Dermis microvascular lymphatic vessel endothelial cell (primary cell): ENCODE data around the gene ABRAXAS1. TPM values are rescaled to one million over a fixed set of nuclear protein-coding genes. Genes with fewer than 3 reads are reported as not detected.

ENCODE experiments used
- DNase-seq, 2 donors: peaks; one replicate each; pipeline versions ENCODE4 v3.0.0 to v3.0.0-alpha.2; 2010; ENCODE audit warnings: low read depth in 2 of 2
- total RNA-seq: library from RNA; depleted of rRNA; stranded (reverse); fragments of >200 nt; gene quantifications from 2 replicates; pipeline ENCODE4 v1.2.1, GENCODE V29; 2014

ABRAXAS1 gene
- total RNA-seq, 1 donor from 2014 or later, result 15.5 TPM

DNA sequence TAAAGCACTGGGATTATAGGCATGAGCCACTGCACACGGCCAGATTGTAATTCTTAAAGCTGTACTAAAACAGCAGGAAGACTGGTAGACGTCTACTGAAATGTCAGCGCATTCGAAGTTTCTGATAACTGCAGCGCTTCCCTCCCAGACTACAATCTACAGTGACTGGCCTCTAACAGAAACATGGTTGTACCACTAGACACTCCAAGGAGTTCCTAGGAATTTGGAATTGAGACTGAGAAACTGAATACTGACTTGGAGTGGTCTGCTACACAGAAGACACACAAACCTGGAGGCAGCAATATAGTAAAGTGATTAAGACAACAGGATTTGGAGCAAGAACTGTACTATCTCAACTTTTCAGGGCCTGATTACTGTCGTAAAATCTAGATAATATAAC, 30.2 kb downstream of the ABRAXAS1 start:
- DNase-seq, result peak in 1 of 2 donors; percentile 26

DNA sequence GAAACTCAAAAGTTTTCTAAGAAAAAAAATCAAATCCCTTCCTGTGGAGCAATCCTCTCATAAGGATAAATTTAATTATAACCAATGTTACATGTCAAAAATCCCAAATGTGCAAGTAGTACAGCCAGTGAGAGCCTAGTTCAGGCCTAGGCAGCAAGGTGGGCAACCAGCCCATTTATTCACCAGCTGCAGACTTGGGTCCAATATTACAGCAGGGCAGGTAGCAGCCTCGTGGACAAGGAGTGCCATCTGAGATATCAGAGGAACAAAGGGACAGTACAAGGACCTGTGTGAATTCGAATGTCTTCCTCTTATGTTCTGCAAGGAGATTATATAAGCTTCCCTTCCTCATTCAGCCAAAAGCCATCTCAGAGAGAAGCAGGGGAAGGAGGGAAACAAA, 35.9 kb downstream of the ABRAXAS1 start:
- DNase-seq, result no peak

DNA sequence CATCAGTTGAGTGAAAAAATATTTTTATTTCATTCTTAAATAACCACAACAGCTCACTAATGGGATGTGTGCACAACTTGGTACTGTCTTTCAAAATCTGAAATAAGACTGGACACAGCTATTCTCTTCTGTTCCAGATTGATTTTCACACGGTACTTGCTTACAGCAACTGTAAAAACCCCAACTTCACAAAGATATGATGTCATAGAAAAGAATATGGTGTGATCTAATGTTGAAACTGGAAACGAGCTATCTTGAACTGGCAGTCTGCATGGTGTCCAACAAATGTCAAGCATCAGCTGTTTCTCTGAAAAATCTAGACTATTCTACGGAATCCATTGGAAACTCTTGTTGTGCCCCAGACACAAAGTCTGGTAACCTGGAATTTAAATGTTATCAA, 44.0 kb downstream of the ABRAXAS1 start:
- no peak for DNase-seq

DNA sequence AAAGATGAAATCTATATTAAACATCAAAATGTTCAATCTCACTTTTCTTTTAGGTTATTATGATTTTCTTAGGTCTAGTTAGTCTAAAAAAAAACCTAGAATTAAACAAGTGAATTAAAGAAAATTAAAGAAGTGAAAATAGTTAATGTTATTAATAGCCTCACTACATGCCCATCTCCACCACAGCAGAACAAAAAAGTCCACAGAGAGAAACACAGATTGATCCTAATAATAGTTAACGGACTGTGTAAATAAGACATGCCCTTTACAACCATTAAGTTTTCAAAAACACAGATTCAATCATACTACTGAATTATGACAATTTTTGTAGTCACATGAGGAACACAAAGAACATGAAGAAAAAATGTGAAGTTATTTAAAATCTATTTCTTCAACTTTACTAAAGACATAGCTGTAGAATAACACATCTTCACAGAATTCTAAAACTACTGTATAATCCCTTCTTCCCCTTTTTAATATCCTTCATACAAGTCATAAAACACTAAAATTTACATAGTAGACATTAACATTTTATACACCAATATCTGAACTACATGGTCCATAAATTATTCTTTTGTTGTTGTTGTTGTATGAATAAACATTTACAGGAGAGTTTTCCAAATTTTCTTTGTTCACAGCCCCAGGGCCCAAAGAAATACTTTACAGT, 44.6 kb downstream of the ABRAXAS1 start:
- no peak for DNase-seq

DNA sequence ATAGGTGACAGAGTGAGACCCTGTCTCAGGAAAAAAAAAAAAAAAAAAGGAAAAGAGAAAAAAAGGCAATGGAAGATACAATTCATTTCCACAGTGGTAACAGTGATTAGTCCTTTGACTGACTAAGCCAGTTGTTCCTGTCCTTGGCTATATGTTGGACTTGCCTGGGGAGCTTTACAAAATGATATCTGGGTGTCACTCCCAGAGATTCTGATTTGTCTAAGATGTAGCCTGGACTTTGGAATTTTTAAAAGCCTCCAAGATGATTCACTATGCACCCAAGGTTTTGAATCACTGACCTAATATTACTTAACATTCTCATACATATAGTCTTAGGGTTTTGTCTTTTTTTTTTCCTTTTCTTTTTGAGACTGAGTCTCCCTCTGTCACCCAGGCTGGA, 46.2 kb downstream of the ABRAXAS1 start:
- no peak for DNase-seq

DNA sequence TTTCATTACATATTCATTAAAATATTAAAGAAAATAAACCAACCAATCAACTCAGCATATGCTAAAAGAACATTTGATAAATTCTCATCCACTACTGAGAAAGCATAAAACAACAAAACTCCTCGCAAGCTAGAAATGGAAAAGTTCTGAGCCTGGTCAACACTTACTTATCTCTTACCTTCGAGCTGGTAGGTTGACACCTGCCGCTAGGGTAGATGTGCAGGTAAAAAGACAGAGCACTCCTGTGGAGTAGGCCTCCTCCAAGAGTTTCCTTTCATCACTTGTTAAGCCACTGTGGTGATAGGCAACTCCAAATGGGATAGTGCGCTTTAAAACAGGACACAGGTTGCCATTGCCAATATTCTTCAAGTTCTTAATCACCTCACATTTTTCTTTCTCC, 48.2 kb downstream of the ABRAXAS1 start:
- no peak for DNase-seq

DNA sequence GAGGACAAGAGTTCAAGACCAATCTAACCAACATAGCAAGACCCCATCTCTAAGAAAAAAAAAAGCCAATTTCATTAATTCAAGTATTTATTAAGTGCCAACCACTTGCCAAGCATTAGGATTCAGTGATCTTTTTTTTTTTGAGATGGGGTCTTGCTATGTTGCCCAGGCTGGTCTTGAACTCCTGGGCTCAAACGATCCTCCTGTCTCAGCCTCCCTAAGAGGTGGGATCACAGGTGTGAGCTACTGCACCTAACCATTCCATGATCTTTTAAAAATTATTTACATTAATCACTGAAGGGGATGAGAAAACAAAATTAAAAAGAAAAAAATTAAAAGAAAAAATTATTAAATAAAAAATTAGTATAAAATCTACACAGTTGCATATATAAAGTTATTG, 53.7 kb downstream of the ABRAXAS1 start:
- DNase-seq, result no peak

DNA sequence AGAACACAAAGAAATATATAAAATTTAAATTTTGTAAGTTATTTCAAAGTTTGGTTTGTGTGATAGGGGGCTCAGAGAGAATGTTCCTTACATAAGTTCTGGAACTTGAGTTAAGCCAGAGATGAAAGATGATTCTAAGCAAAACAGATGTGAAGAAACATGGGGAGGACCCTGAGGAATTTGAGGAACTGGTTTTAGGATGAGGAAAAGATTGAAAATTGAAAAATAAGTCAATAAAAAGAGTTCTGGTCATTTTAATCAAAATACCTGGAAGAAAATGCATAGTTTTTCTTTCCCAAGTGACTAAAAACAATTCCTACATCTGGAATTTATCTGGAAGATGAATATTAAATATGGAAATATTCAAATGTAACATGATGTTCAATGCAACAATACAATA, 66.7 kb downstream of the ABRAXAS1 start:
- no peak for DNase-seq

DNA sequence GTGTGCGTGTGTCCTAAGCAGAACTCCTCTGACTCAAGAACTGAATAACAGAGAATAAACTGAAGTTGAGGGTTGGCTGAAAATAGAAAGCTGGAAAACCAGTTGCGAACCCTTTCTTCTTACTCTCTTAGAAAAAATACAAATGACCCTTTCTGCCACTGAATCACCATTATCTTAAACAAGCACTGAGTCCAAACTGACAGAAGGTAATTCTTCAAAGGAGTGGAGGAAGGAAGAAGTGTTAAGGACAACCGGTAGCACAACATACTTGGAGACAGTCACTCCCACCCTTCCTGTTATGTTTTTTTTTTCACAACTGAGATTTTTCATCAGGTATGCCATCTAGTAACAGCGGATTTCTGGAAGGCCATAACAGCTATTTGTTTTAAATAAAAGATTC, 67.3 kb downstream of the ABRAXAS1 start:
- no peak for DNase-seq

DNA sequence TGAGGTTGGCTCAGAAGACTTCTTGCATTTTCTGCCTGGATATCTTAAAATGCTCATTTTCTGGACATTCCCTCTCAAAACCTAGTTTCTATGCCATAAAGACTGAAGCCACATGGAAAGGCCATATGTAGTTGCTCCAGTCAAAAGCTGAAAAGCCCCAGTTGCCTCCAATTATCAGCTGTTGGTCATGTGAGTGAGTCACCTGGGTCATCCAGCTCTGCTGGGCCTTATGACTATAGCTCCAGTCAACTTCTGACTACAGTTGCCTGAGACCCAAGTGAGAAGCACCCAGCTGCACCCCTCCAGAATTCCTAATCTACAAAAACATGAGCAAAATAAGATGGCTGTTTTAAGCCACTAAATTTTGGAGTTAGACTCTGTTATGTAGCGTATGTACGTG, 71.2 kb downstream of the ABRAXAS1 start:
- no peak for DNase-seq

Other genes with a start within 250 kb of the ABRAXAS1 start
- 20.3 and 20.7 TPM in 2 replicates for gene COQ2, start 200.3 kb downstream of the ABRAXAS1 start, total RNA-seq
- gene HPSE, start 150.3 kb downstream of the ABRAXAS1 start, total RNA-seq, result 9.2 and 19.7 TPM in 2 replicates
- 8.9 and 14.7 TPM in 2 replicates for gene HELQ, start 29.3 kb downstream of the ABRAXAS1 start, total RNA-seq
- 16.7 and 24.6 TPM in 2 replicates for gene MRPS18C, start 29.0 kb downstream of the ABRAXAS1 start, total RNA-seq
- gene GPAT3, start 51.0 kb upstream of the ABRAXAS1 start, total RNA-seq, result 14.5 and 17.3 TPM in 2 replicates